Hematopoietic multipotent progenitor cell treated with erythropoietin and hydrocortisone succinate and interleukin-3 and kit ligand, for 8 days (in vitro differentiated cells): ENCODE data around the gene ADGRF4.
"Not testable (repeated sequence)": the region's sequence is repeated elsewhere in the genome, so short reads cannot be mapped to it uniquely, and the experiment has no call there.

ENCODE experiments used
- DNase-seq: peaks from one replicate; pipeline ENCODE4 v3.0.0-alpha.2; 2015

ADGRF4 gene

DNA sequence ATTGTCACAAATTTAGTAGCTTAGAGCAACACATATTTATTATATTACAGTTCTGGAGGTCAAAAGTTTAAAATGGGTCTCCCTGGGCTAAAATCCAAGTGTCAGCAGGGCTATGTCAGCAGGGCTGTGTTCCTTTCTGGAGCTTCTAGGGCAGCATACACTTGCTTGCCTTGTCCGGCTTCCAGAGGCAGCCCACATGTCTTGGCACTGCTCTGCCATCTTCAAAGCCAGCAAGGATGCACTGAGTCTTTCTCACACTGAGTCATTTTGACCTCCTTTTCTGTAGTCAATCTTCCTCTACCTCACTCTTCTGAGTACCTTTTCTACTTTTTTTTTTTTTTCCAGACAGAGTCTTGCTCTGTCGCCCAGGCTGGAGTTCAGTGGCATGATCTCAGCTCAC lies 39.0 kb downstream of the ADGRF4 start:
- no peak for DNase-seq

- DNase-seq, result no peak
Measured at GRCh38 chr6:47740714-47741113, 42.3 kb downstream of the ADGRF4 start.

GRCh38 chr6:47741807-47742206 lies 43.4 kb downstream of the ADGRF4 start:
- DNase-seq, result no peak

GRCh38 chr6:47743744-47744143 lies 45.4 kb downstream of the ADGRF4 start:
- no peak for DNase-seq

- DNase-seq, result not testable (repeated sequence)
Measured at GRCh38 chr6:47745269-47745668, 46.9 kb downstream of the ADGRF4 start.

- no peak for DNase-seq
Measured at GRCh38 chr6:47749757-47750156, 51.4 kb downstream of the ADGRF4 start.

- DNase-seq, result no peak
Measured at GRCh38 chr6:47752801-47753200, 54.4 kb downstream of the ADGRF4 start.

DNA sequence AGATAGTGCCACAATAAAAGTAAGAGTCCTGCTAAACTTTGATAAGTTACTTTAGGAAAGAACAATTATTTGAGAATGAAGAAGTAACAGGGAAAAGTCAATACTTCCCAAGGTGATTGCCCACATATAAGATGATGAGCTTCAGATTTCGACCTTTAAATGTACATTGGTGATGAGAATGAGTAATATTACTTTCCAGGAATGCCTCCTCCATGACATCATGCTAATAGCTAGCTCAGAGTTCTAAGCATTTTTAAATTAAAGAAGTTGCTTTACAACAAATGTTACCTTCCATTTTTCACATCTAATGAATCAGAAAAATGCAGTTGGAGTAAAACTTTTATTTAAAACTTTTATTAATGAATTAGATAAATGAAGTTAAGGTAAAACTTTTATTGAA lies 61.0 kb downstream of the ADGRF4 start:
- DNase-seq, result no peak

DNA sequence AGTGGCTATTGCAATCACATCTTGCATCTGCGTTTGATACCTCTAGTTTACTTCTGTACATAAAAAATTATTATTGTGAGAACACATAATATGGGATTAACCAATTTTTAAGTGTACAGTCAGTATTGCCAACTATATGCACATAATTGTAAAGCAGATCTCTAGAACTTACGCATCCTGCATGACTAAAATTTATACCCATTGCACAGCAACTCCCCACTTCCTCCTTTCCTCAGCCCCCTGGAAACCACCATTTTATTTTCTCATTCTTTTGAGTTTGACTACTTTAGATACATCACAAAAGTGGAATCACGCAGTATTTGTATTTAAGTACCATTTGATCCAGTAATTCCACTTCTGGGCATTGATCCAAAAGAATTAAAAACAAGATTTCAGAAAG lies 64.1 kb downstream of the ADGRF4 start:
- no peak for DNase-seq

- no peak for DNase-seq
Measured at GRCh38 chr6:47766445-47766844, 68.1 kb downstream of the ADGRF4 start.

- no peak for DNase-seq
Measured at GRCh38 chr6:47767102-47767501, 68.7 kb downstream of the ADGRF4 start.

- no peak for DNase-seq
Measured at GRCh38 chr6:47769982-47770381, 71.6 kb downstream of the ADGRF4 start.
